Gastroesophageal sphincter (tissue), 3 donors: ENCODE measurements around the gene MLLT10.

ENCODE experiments used
- CTCF ChIP-seq, 4 experiments: fragments of 200-600 bp in 2 of 4; fragments of 450-650 bp in 2 of 4; sonication (generic) in 1 of 4; IDR thresholded peaks; one replicate each; pipeline ENCODE4 v1.5.1; 2017 to 2019; ENCODE audit warnings: antibody characterized with exemption in 4 of 4, mild to moderate bottlenecking in 2 of 4, moderate library complexity in 2 of 4
- EP300 ChIP-seq: sonication (generic); formaldehyde crosslinking; IDR thresholded peaks from one replicate; pipeline ENCODE4 v1.6.1; 2017; ENCODE audit warnings: antibody characterized with exemption, mild to moderate bottlenecking
- POLR2A ChIP-seq, 2 donors: fragments of 450-650 bp; IDR thresholded peaks; one replicate each; pipeline ENCODE4 v1.6.1; 2017; ENCODE audit warnings: antibody characterized with exemption in 2 of 2, mild to moderate bottlenecking in 2 of 2, moderate library complexity in 1 of 2
- POLR2AphosphoS5 ChIP-seq: sonication (generic); formaldehyde crosslinking; IDR thresholded peaks from one replicate; pipeline ENCODE4 v1.6.1; 2017; ENCODE audit warnings: antibody characterized with exemption

GRCh38 chr10:21510241-21511094 lies 23.6 kb upstream of the MLLT10 start:
- TF ChIP-seq CTCF (IDR thresholded peaks at IDR 0.05): no peak
- no peak for TF ChIP-seq POLR2AphosphoS5
- no peak for TF ChIP-seq POLR2A (IDR thresholded peaks at IDR 0.05)
- TF ChIP-seq EP300: no peak
